GM12801 (cell line): Measurements from ENCODE around the gene ABHD4.

Source experiments
- TF ChIP-seq, protein P1 (sequence below): IDR thresholded peaks from one replicate; pipeline ENCODE4 v1.5.1; 2011; ENCODE audit warnings: control low read depth; ENCODE audit not compliant: insufficient read length; ENCODE audit errors: extremely low read depth

Gene ABHD4

DNA sequence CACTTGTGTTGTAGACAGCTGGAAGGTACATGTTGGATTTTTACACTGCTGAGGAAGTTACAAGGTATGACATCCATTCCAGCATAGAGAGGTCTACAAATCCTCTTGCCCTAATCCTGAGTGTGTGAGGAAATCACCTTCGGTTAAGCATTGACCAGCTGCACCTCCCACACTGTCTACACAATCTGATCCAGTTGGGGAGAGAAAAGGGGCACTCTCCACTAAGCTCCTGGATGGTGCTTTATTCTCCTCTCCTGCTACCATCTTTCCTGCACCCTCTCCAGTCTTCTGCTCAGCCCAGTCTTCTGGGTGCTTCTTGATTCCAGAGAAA lies 46.2 kb downstream of the ABHD4 start, which contains the start of gene OR6J1:
OR6J1 (minus strand) TSS at position 48 of the 331 bp plus-strand sequence. CDS start 9,541 bp downstream, outside the sequence.
- TF ChIP-seq, protein P1, sequence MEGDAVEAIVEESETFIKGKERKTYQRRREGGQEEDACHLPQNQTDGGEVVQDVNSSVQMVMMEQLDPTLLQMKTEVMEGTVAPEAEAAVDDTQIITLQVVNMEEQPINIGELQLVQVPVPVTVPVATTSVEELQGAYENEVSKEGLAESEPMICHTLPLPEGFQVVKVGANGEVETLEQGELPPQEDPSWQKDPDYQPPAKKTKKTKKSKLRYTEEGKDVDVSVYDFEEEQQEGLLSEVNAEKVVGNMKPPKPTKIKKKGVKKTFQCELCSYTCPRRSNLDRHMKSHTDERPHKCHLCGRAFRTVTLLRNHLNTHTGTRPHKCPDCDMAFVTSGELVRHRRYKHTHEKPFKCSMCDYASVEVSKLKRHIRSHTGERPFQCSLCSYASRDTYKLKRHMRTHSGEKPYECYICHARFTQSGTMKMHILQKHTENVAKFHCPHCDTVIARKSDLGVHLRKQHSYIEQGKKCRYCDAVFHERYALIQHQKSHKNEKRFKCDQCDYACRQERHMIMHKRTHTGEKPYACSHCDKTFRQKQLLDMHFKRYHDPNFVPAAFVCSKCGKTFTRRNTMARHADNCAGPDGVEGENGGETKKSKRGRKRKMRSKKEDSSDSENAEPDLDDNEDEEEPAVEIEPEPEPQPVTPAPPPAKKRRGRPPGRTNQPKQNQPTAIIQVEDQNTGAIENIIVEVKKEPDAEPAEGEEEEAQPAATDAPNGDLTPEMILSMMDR: no peak

- TF ChIP-seq, protein P1: no peak
These were observed 48.6 kb downstream of the ABHD4 start for GRCh38 chr14:22646570-22647254.

GRCh38 chr14:22648506-22648905 lies 50.4 kb downstream of the ABHD4 start:
- TF ChIP-seq, protein P1: no peak

- TF ChIP-seq, protein P1: no peak
These were observed 52.1 kb downstream of the ABHD4 start for GRCh38 chr14:22650046-22650739.

- TF ChIP-seq, protein P1: no peak
These were observed 52.9 kb downstream of the ABHD4 start for GRCh38 chr14:22650960-22651521.

- TF ChIP-seq, protein P1: no peak
These were observed 53.5 kb downstream of the ABHD4 start for GRCh38 chr14:22651586-22651985.

- TF ChIP-seq, protein P1: no peak
These were observed 55.0 kb downstream of the ABHD4 start for GRCh38 chr14:22653012-22653621.
